Testis (tissue), 2 donors: Measurements from ENCODE around the gene KCND1.

Source experiments
- POLR2A ChIP-seq: fragments of 450-650 bp; IDR thresholded peaks from one replicate; pipeline ENCODE4 v1.6.1; 2017; ENCODE audit warnings: antibody characterized with exemption, mild to moderate bottlenecking, moderate library complexity
- TF ChIP-seq, protein P1 (sequence below), 3 experiments: fragments of 450-650 bp in 2 of 3; fragments of 200-600 bp in 1 of 3; sonication (generic) in 1 of 3; IDR thresholded peaks; one replicate each; pipeline ENCODE4 v1.5.1; 2016 to 2019; ENCODE audit warnings: antibody characterized with exemption in 3 of 3, mild to moderate bottlenecking in 2 of 3, moderate library complexity in 1 of 3

GRCh38 chrX:48911412-48912182 is 60.0 kb downstream of the KCND1 start, which contains the start of gene SLC35A2:
- TF ChIP-seq, protein P1, sequence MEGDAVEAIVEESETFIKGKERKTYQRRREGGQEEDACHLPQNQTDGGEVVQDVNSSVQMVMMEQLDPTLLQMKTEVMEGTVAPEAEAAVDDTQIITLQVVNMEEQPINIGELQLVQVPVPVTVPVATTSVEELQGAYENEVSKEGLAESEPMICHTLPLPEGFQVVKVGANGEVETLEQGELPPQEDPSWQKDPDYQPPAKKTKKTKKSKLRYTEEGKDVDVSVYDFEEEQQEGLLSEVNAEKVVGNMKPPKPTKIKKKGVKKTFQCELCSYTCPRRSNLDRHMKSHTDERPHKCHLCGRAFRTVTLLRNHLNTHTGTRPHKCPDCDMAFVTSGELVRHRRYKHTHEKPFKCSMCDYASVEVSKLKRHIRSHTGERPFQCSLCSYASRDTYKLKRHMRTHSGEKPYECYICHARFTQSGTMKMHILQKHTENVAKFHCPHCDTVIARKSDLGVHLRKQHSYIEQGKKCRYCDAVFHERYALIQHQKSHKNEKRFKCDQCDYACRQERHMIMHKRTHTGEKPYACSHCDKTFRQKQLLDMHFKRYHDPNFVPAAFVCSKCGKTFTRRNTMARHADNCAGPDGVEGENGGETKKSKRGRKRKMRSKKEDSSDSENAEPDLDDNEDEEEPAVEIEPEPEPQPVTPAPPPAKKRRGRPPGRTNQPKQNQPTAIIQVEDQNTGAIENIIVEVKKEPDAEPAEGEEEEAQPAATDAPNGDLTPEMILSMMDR (IDR thresholded peaks at IDR 0.05), result no peak
- no peak for TF ChIP-seq POLR2A
